Neural cell (in vitro differentiated cells): Measurements from ENCODE around the gene ACTRT3.

ENCODE experiments used
- EP300 ChIP-seq: fragments of 450-650 bp; conservative IDR thresholded peaks from 2 replicates; pipeline ENCODE4 v1.6.1; 2014; ENCODE audit warnings: antibody characterized with exemption, mild to moderate bottlenecking, moderate library complexity; ENCODE audit not compliant: poor library complexity, severe bottlenecking
- EZH2 ChIP-seq: fragments of 200-600, 300-800 bp; shearing (Covaris generic), sonication (generic); IDR thresholded peaks from 2 replicates; pipeline ENCODE4 v1.6.1; 2014; ENCODE audit warnings: antibody characterized with exemption, low read length, borderline replicate concordance, mild to moderate bottlenecking; ENCODE audit not compliant: insufficient read depth, poor library complexity, severe bottlenecking
- POLR2AphosphoS5 ChIP-seq: IDR thresholded peaks from 2 replicates; pipeline ENCODE4 v1.6.1; 2012
- RAD21 ChIP-seq: fragments of 450-650 bp; conservative IDR thresholded peaks from 2 replicates; pipeline ENCODE4 v1.6.1; 2014; ENCODE audit warnings: antibody characterized with exemption, mild to moderate bottlenecking, moderate library complexity
- SMC3 ChIP-seq: fragments of 450-650 bp; conservative IDR thresholded peaks from 2 replicates; pipeline ENCODE4 v1.6.1; 2014; ENCODE audit warnings: antibody characterized with exemption, mild to moderate bottlenecking, moderate library complexity; ENCODE audit not compliant: poor library complexity
- TAF1 ChIP-seq: IDR thresholded peaks from 2 replicates; pipeline ENCODE4 v1.6.1; 2012; ENCODE audit warnings: low read depth
- TF ChIP-seq, protein P1 (sequence below): fragments of 450-650 bp; IDR thresholded peaks from 2 replicates; pipeline ENCODE4 v1.5.1; 2014; ENCODE audit warnings: antibody characterized with exemption, mild to moderate bottlenecking, moderate library complexity; ENCODE audit not compliant: poor library complexity, severe bottlenecking
- TF ChIP-seq, protein P2 (sequence below): IDR thresholded peaks from 2 replicates; pipeline ENCODE4 v1.6.1; 2012; ENCODE audit warnings: borderline replicate concordance

DNA sequence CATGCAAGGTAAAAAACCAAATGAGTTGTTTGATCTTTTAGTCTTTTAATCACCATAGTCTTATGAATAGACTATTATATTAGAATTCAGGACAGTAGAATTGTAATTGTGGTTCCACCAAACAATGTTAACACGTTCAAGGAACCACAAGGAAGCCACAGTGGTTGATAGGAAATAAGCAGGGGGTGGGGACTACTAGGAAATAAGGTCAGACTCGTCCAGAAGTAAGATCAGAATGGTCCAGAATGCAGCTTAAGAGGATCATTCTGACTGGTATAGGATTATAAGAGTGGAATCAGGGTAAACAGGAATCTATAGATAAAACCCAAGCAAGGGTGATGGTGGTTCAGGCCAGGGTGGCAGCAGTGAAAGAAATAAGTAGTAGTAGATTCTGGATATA lies 11.4 kb upstream of the ACTRT3 start:
- TF ChIP-seq EP300 (no peak), TAF1 (no peak), RAD21 (no peak), EZH2 (no peak), SMC3 (no peak), POLR2AphosphoS5 (no peak)
- TF ChIP-seq, protein P1, sequence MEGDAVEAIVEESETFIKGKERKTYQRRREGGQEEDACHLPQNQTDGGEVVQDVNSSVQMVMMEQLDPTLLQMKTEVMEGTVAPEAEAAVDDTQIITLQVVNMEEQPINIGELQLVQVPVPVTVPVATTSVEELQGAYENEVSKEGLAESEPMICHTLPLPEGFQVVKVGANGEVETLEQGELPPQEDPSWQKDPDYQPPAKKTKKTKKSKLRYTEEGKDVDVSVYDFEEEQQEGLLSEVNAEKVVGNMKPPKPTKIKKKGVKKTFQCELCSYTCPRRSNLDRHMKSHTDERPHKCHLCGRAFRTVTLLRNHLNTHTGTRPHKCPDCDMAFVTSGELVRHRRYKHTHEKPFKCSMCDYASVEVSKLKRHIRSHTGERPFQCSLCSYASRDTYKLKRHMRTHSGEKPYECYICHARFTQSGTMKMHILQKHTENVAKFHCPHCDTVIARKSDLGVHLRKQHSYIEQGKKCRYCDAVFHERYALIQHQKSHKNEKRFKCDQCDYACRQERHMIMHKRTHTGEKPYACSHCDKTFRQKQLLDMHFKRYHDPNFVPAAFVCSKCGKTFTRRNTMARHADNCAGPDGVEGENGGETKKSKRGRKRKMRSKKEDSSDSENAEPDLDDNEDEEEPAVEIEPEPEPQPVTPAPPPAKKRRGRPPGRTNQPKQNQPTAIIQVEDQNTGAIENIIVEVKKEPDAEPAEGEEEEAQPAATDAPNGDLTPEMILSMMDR, result no peak
- TF ChIP-seq, protein P2, sequence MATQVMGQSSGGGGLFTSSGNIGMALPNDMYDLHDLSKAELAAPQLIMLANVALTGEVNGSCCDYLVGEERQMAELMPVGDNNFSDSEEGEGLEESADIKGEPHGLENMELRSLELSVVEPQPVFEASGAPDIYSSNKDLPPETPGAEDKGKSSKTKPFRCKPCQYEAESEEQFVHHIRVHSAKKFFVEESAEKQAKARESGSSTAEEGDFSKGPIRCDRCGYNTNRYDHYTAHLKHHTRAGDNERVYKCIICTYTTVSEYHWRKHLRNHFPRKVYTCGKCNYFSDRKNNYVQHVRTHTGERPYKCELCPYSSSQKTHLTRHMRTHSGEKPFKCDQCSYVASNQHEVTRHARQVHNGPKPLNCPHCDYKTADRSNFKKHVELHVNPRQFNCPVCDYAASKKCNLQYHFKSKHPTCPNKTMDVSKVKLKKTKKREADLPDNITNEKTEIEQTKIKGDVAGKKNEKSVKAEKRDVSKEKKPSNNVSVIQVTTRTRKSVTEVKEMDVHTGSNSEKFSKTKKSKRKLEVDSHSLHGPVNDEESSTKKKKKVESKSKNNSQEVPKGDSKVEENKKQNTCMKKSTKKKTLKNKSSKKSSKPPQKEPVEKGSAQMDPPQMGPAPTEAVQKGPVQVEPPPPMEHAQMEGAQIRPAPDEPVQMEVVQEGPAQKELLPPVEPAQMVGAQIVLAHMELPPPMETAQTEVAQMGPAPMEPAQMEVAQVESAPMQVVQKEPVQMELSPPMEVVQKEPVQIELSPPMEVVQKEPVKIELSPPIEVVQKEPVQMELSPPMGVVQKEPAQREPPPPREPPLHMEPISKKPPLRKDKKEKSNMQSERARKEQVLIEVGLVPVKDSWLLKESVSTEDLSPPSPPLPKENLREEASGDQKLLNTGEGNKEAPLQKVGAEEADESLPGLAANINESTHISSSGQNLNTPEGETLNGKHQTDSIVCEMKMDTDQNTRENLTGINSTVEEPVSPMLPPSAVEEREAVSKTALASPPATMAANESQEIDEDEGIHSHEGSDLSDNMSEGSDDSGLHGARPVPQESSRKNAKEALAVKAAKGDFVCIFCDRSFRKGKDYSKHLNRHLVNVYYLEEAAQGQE, result no peak
